NCI-H1092 treated with DMSO at 0.1 percent for 48 hours (cell line): ENCODE measurements around the gene ERV3-1.
"Not testable (repeated sequence)": the region's sequence is repeated elsewhere in the genome, so short reads cannot be mapped to it uniquely, and the experiment has no call there.

Experiments used
- DNase-seq: peaks from one replicate; lab custom pipeline; 2025; lab: John Stamatoyannopoulos, UW

ERV3-1 gene

GRCh38 chr7:64999165-65000004, 7.1 kb downstream of the ERV3-1 start:
- no peak for DNase-seq

GRCh38 chr7:64998865-64999164, 7.7 kb downstream of the ERV3-1 start:
- DNase-seq = no peak

- DNase-seq = no peak
Measured at GRCh38 chr7:64997927-64998391, 8.5 kb downstream of the ERV3-1 start.

GRCh38 chr7:64997164-64997908, 9.2 kb downstream of the ERV3-1 start:
- no peak for DNase-seq

- no peak for DNase-seq
Measured at GRCh38 chr7:64996305-64996704, 10.2 kb downstream of the ERV3-1 start.

- no peak for DNase-seq
Measured at GRCh38 chr7:64993901-64994300, 12.6 kb downstream of the ERV3-1 start.

GRCh38 chr7:64992971-64993370, 13.5 kb downstream of the ERV3-1 start:
- DNase-seq = no peak

GRCh38 chr7:64990936-64991335, 15.6 kb downstream of the ERV3-1 start, which contains the start of gene ZNF117:
ZNF117 (minus strand) TSS chr7:64991036.
- DNase-seq = no peak

GRCh38 chr7:64990216-64990615, 16.3 kb downstream of the ERV3-1 start:
- no peak for DNase-seq

- DNase-seq = no peak
Measured at GRCh38 chr7:64978497-64979203, 27.8 kb downstream of the ERV3-1 start.

- DNase-seq = no peak
Measured at GRCh38 chr7:64965594-64965993, 40.9 kb downstream of the ERV3-1 start.

- DNase-seq = peak; percentile 51
Measured at GRCh38 chr7:64959072-64959747, 47.3 kb downstream of the ERV3-1 start.

- DNase-seq = peak; percentile 67
Measured at GRCh38 chr7:64951250-64951848, 55.1 kb downstream of the ERV3-1 start.

- not testable (repeated sequence) for DNase-seq
Measured at GRCh38 chr7:64950673-64951072, 55.8 kb downstream of the ERV3-1 start.

GRCh38 chr7:64948774-64949173, 57.7 kb downstream of the ERV3-1 start:
- DNase-seq = not testable (repeated sequence)

GRCh38 chr7:64947252-64948000, 59.1 kb downstream of the ERV3-1 start:
- peak; percentile 19 for DNase-seq

- DNase-seq = peak; percentile 31
Measured at GRCh38 chr7:64946772-64947171, 59.7 kb downstream of the ERV3-1 start.

GRCh38 chr7:64945503-64946175, 60.8 kb downstream of the ERV3-1 start:
- no peak for DNase-seq

- not testable (repeated sequence) for DNase-seq
Measured at GRCh38 chr7:64944667-64945502, 61.6 kb downstream of the ERV3-1 start.
